Occipital lobe (tissue), 2 donors: Measurements from ENCODE around the gene SAV1. TPM values are rescaled to one million over a fixed set of nuclear protein-coding genes. Genes with fewer than 3 reads are reported as not detected.
"Not testable (repeated sequence)": the region's sequence is repeated elsewhere in the genome, so short reads cannot be mapped to it uniquely, and the experiment has no call there.

ENCODE experiments used
- DNase-seq: peaks from one replicate; lab custom pipeline; 2025; lab: John Stamatoyannopoulos, UW
- total RNA-seq: library from RNA; depleted of rRNA; stranded (reverse); fragments of >200 nt; gene quantifications from one replicate; pipeline ENCODE4 v1.2.3, GENCODE V29; 2014

SAV1 gene
- total RNA-seq, 1 donor from 2014 or later = 39.5 TPM

GRCh38 chr14:50665300-50665699 lies 2.8 kb downstream of the SAV1 start:
- DNase-seq = not testable (repeated sequence)

- not testable (repeated sequence) for DNase-seq
Observed at GRCh38 chr14:50664579-50664978, 3.5 kb downstream of the SAV1 start.

- DNase-seq = no peak
Observed at GRCh38 chr14:50659327-50659974, 8.7 kb downstream of the SAV1 start.

- no peak for DNase-seq
Observed at GRCh38 chr14:50658203-50658602, 9.9 kb downstream of the SAV1 start.

- DNase-seq = no peak
Observed at GRCh38 chr14:50657753-50658152, 10.4 kb downstream of the SAV1 start.

GRCh38 chr14:50656776-50657175 lies 11.3 kb downstream of the SAV1 start:
- no peak for DNase-seq

- DNase-seq = no peak
Observed at GRCh38 chr14:50649691-50650090, 18.4 kb downstream of the SAV1 start.

GRCh38 chr14:50647753-50648152 lies 20.4 kb downstream of the SAV1 start:
- no peak for DNase-seq

GRCh38 chr14:50647282-50647681 lies 20.8 kb downstream of the SAV1 start:
- DNase-seq = no peak

GRCh38 chr14:50635141-50635540 lies 33.0 kb downstream of the SAV1 start:
- no peak for DNase-seq

GRCh38 chr14:50633954-50634353 lies 34.2 kb downstream of the SAV1 start:
- no peak for DNase-seq

GRCh38 chr14:50631408-50631821 lies 36.7 kb downstream of the SAV1 start:
- DNase-seq = no peak

- DNase-seq = not testable (repeated sequence)
Observed at GRCh38 chr14:50624947-50625346, 43.2 kb downstream of the SAV1 start.

GRCh38 chr14:50624447-50624846 lies 43.7 kb downstream of the SAV1 start:
- DNase-seq = no peak

- no peak for DNase-seq
Observed at GRCh38 chr14:50622978-50623377, 45.1 kb downstream of the SAV1 start.

GRCh38 chr14:50620341-50620740 lies 47.8 kb downstream of the SAV1 start:
- DNase-seq = no peak

GRCh38 chr14:50619569-50620141 lies 48.5 kb downstream of the SAV1 start:
- no peak for DNase-seq

- DNase-seq = no peak
Observed at GRCh38 chr14:50616275-50616674, 51.8 kb downstream of the SAV1 start.

GRCh38 chr14:50615552-50615951 lies 52.6 kb downstream of the SAV1 start:
- DNase-seq = no peak

- DNase-seq = no peak
Observed at GRCh38 chr14:50615056-50615455, 53.0 kb downstream of the SAV1 start.

GRCh38 chr14:50612806-50613205 lies 55.3 kb downstream of the SAV1 start:
- DNase-seq = no peak

- DNase-seq = no peak
Observed at GRCh38 chr14:50610465-50610864, 57.6 kb downstream of the SAV1 start.

GRCh38 chr14:50608302-50608851 lies 59.7 kb downstream of the SAV1 start:
- DNase-seq = no peak
